ENCODE results near the gene IRF3. TPM values are rescaled to one million over a fixed set of nuclear protein-coding genes. Genes with fewer than 3 reads are reported as not detected.

IRF3 gene
- total RNA-seq, 1 donor from 2014 or later = 29.5 TPM

DNA sequence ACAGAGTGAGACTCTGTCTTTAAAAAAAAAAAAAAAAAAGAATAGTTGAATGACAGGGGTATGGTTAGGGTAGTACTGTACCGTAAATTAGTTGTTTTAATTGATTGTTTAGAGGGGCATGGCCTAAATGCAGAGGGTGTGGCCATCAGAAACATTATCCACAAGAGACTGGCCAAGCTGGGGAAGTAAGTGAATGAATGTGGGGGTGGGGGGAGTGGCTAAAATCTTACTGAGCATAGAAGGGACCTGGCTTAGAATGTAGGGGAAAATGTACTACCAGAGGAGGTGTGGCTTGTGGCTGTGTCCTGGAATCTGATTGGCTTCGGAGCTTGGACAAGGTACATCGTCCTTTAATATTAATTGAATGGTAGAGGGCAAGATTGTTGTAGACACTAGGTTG lies 3.9 kb upstream of the IRF3 start:
- Histone ChIP-seq H3K4me3 (no peak overlapping the region), H3K9me3 (ENCODE audit: low read depth) (no peaks in the 10 kb centered on the region), H3K4me2 (no peak overlapping the region), H3K27me3 (no peaks in the 10 kb centered on the region), H2AFZ (replicated peaks) (no peak overlapping the region), H3K4me1 (peaks cover 7% of the 10 kb centered on the region), H3F3A (ENCODE audit: low read depth) (peaks cover 39% of the 10 kb centered on the region), H3K27ac (no peak overlapping the region), H3K79me2 (ENCODE audit: low read depth) (peaks cover 32% of the 10 kb centered on the region), H3K36me3 (no peaks in the 10 kb centered on the region), H3K9ac (no peak overlapping the region), H4K20me1 (ENCODE audit: low read depth) (peaks cover 7% of the 10 kb centered on the region)
- peaks cover 13% of the 10 kb centered on the region for H3K36me3 Mint-ChIP-seq
- H3K4me1 Mint-ChIP-seq = peaks cover 24% of the 10 kb centered on the region
- peak overlapping the region; percentile 9 for H3K4me3 Mint-ChIP-seq
- no peaks in the 10 kb centered on the region for H3K27me3 Mint-ChIP-seq (ENCODE audit: insufficient read depth, low read depth)
- no peak overlapping the region for H3K27ac Mint-ChIP-seq
- TF ChIP-seq, protein P1, sequence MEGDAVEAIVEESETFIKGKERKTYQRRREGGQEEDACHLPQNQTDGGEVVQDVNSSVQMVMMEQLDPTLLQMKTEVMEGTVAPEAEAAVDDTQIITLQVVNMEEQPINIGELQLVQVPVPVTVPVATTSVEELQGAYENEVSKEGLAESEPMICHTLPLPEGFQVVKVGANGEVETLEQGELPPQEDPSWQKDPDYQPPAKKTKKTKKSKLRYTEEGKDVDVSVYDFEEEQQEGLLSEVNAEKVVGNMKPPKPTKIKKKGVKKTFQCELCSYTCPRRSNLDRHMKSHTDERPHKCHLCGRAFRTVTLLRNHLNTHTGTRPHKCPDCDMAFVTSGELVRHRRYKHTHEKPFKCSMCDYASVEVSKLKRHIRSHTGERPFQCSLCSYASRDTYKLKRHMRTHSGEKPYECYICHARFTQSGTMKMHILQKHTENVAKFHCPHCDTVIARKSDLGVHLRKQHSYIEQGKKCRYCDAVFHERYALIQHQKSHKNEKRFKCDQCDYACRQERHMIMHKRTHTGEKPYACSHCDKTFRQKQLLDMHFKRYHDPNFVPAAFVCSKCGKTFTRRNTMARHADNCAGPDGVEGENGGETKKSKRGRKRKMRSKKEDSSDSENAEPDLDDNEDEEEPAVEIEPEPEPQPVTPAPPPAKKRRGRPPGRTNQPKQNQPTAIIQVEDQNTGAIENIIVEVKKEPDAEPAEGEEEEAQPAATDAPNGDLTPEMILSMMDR (IDR thresholded peaks at IDR 0.05) = no peak
- H3K9me3 Mint-ChIP-seq = no peaks in the 10 kb centered on the region
- DNase-seq (ENCODE audit: low spot score) = no peak

DNA sequence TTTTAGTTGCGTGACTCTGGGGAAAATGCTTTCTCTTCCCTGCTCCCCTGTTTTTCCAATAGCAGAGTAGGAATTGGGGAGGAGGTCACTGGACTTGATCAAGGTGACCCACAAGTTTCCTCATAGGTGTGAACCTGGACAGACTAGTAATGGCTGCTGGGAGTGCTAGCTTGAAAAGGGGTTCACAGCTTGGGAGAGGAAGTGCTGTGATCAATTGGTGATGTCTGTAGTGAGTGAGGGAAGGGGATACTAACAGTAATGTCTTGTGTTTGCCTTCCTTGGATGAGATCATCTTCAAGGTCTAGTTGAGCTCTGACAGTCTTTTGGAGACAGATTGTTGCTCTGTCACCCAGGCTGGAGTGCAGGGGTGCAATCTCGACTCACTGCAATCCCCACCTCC lies 1.8 kb upstream of the IRF3 start:
- H3K9ac ChIP-seq = no peak overlapping the region
- H3K79me2 ChIP-seq (ENCODE audit: low read depth) = peaks cover 39% of the 10 kb centered on the region
- H2AFZ ChIP-seq (replicated peaks) = no peak overlapping the region
- Mint-ChIP-seq H3K4me1 (peaks cover 29% of the 10 kb centered on the region), H3K4me3 (peak overlapping the region; percentile 98), H3K27ac (peak overlapping the region; percentile 16), H3K9me3 (no peaks in the 10 kb centered on the region), H3K36me3 (peaks cover 13% of the 10 kb centered on the region), H3K27me3 (ENCODE audit: insufficient read depth, low read depth) (peaks cover 5% of the 10 kb centered on the region)
- H3K27me3 ChIP-seq = no peaks in the 10 kb centered on the region
- no peak for DNase-seq (ENCODE audit: low spot score)
- no peak overlapping the region for H3K4me3 ChIP-seq
- no peaks in the 10 kb centered on the region for H3K36me3 ChIP-seq
- no peaks in the 10 kb centered on the region for H3K9me3 ChIP-seq (ENCODE audit: low read depth)
- peaks cover 41% of the 10 kb centered on the region for H3F3A ChIP-seq (ENCODE audit: low read depth)
- TF ChIP-seq, protein P1 (IDR thresholded peaks at IDR 0.05) = no peak
- TF ChIP-seq EZH2 (IDR thresholded peaks at IDR 0.05) (no peak), EZH2phosphoT487 (IDR thresholded peaks at IDR 0.05) (no peak)
- H3K4me1 ChIP-seq = peaks cover 11% of the 10 kb centered on the region
- H3K4me2 ChIP-seq = no peak overlapping the region
- H4K20me1 ChIP-seq (ENCODE audit: low read depth) = peaks cover 25% of the 10 kb centered on the region
- H3K27ac ChIP-seq = no peak overlapping the region

DNA sequence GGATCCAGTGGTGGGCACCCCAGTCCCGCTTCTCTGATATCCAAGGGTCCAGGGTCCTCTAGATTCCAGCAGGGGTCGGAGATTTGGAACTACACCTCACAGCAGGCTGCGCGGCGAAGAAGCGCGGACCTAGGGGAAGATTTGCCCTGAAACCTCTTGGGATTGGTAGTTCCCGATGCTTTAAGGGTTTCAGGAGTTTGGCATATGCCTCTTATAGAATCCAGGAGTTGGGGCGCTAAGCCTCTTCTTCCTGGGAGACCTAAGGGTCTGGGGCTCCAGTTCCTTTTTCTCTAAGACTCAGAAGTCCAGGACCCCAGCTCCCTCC lies 425 bp upstream of the IRF3 start:
- Histone ChIP-seq H3K27ac (no peak overlapping the region), H3K79me2 (ENCODE audit: low read depth) (peaks cover 39% of the 10 kb centered on the region), H4K20me1 (ENCODE audit: low read depth) (peaks cover 19% of the 10 kb centered on the region), H2AFZ (replicated peaks) (peak overlapping the region; percentile 88), H3K27me3 (no peaks in the 10 kb centered on the region), H3K4me3 (peak overlapping the region; percentile 85), H3K36me3 (no peaks in the 10 kb centered on the region), H3K4me2 (peak overlapping the region; percentile 93), H3F3A (ENCODE audit: low read depth) (peaks cover 28% of the 10 kb centered on the region), H3K9ac (peak overlapping the region; percentile 86), H3K9me3 (ENCODE audit: low read depth) (no peaks in the 10 kb centered on the region), H3K4me1 (peaks cover 11% of the 10 kb centered on the region)
- TF ChIP-seq, protein P1 (IDR thresholded peaks at IDR 0.05) = peak; percentile 33
- no peak for TF ChIP-seq EZH2phosphoT487 (IDR thresholded peaks at IDR 0.05)
- no peak for TF ChIP-seq EZH2 (IDR thresholded peaks at IDR 0.05)
- no peaks in the 10 kb centered on the region for H3K9me3 Mint-ChIP-seq
- DNase-seq (ENCODE audit: low spot score) = no peak
- peaks cover 20% of the 10 kb centered on the region for H3K4me1 Mint-ChIP-seq
- peak overlapping the region; percentile 98 for H3K27ac Mint-ChIP-seq
- peak overlapping the region; percentile 98 for H3K4me3 Mint-ChIP-seq
- H3K27me3 Mint-ChIP-seq (ENCODE audit: insufficient read depth, low read depth) = peaks cover 5% of the 10 kb centered on the region
- H3K36me3 Mint-ChIP-seq = peaks cover 9% of the 10 kb centered on the region

DNA sequence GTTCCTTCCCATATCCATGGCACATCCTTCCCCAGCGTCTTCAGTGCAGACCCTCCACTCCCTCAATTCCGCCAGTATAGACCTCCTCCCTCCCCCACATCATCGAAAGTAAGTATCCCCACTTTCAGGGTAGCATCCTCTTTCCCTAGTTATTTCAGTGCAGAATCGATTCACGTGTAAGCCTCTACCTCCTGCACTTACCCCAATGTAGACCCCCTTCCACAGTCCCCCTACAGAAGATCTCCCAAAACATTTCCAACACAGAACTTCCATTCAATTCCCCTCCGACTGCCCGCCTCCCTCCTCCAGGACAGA lies 664 bp downstream of the IRF3 start:
- no peak for DNase-seq (ENCODE audit: low spot score)
- Histone ChIP-seq H3K27me3 (no peaks in the 10 kb centered on the region), H3K4me2 (peak overlapping the region; percentile 93), H3K79me2 (ENCODE audit: low read depth) (peaks cover 39% of the 10 kb centered on the region), H3K9ac (peak overlapping the region; percentile 23), H3K4me1 (peaks cover 11% of the 10 kb centered on the region), H3K4me3 (peak overlapping the region; percentile 85), H3K36me3 (peaks cover 4% of the 10 kb centered on the region), H2AFZ (replicated peaks) (no peak overlapping the region), H3K27ac (no peak overlapping the region), H3K9me3 (ENCODE audit: low read depth) (no peaks in the 10 kb centered on the region), H4K20me1 (ENCODE audit: low read depth) (peaks cover 19% of the 10 kb centered on the region), H3F3A (ENCODE audit: low read depth) (peaks cover 31% of the 10 kb centered on the region)
- H3K4me1 Mint-ChIP-seq = peaks cover 20% of the 10 kb centered on the region
- peaks cover 5% of the 10 kb centered on the region for H3K27me3 Mint-ChIP-seq (ENCODE audit: insufficient read depth, low read depth)
- no peaks in the 10 kb centered on the region for H3K9me3 Mint-ChIP-seq
- peaks cover 14% of the 10 kb centered on the region for H3K36me3 Mint-ChIP-seq
- peak overlapping the region; percentile 28 for H3K27ac Mint-ChIP-seq
- TF ChIP-seq EZH2phosphoT487 (IDR thresholded peaks at IDR 0.05) = no peak
- TF ChIP-seq, protein P1 (IDR thresholded peaks at IDR 0.05) = no peak
- TF ChIP-seq EZH2 (IDR thresholded peaks at IDR 0.05) = no peak
- H3K4me3 Mint-ChIP-seq = peak overlapping the region; percentile 98
